Measurements from ENCODE around the gene AGBL1. TPM values are rescaled to one million over a fixed set of nuclear protein-coding genes. Genes with fewer than 3 reads are reported as not detected.
A peak's percentile ranks its signal among the peaks of the same experiment; 100 is the strongest.

Gene AGBL1
- total and polyA plus RNA-seq, 7 donors: 0.96 to 34.8 (median 6.6) TPM

GRCh38 chr15:86203462-86203861, 123.8 kb downstream of the AGBL1 start:
- DNase-seq (no peak), ATAC-seq (no peak)
- no peak for TF ChIP-seq CTCF (IDR thresholded peaks at IDR 0.05)
- Histone ChIP-seq H3K36me3 (ENCODE audit: insufficient read depth in 1 of 2, low read depth in 1 of 2) (no peaks in the 10 kb centered on the region), H3K9me3 (no peaks in the 10 kb centered on the region), H3K27ac (no peak overlapping the region), H3K4me1 (peaks cover 7% of the 10 kb centered on the region), H3K27me3 (ENCODE audit: insufficient read depth in 3 of 3, low read length in 2 of 3) (no peaks in the 10 kb centered on the region), H3K4me3 (no peak overlapping the region)
- intact Hi-C loops (cut with DNase I): no loop called here
- 74 to 88% (median 78%) methylated on average over 2 of the region's 2 CpGs for WGBS, 3 donors

GRCh38 chr15:86205096-86205495, 125.4 kb downstream of the AGBL1 start:
- H3K27ac ChIP-seq: no peak overlapping the region
- H3K36me3 ChIP-seq (ENCODE audit: insufficient read depth in 1 of 2, low read depth in 1 of 2): no peaks in the 10 kb centered on the region
- no peaks in the 10 kb centered on the region for H3K9me3 ChIP-seq
- DNase-seq (no peak), ATAC-seq (no peak)
- TF ChIP-seq CTCF (IDR thresholded peaks at IDR 0.05): no peak
- H3K27me3 ChIP-seq (ENCODE audit: insufficient read depth in 3 of 3, low read length in 2 of 3): no peaks in the 10 kb centered on the region
- intact Hi-C loops (cut with DNase I): no loop called here
- no peaks in the 10 kb centered on the region for H3K4me1 ChIP-seq
- H3K4me3 ChIP-seq: no peak overlapping the region
- WGBS, 3 donors: 83 to 89% (median 89%) methylated on average over 2 of the region's 2 CpGs

GRCh38 chr15:86213420-86213819, 133.7 kb downstream of the AGBL1 start:
- DNase-seq (no peak), ATAC-seq (no peak)
- intact Hi-C loops (cut with DNase I): no loop called here
- Histone ChIP-seq H3K4me1 (no peaks in the 10 kb centered on the region), H3K27me3 (ENCODE audit: insufficient read depth in 3 of 3, low read length in 2 of 3) (no peaks in the 10 kb centered on the region), H3K4me3 (no peak overlapping the region), H3K27ac (no peak overlapping the region), H3K9me3 (no peaks in the 10 kb centered on the region), H3K36me3 (ENCODE audit: insufficient read depth in 1 of 2, low read depth in 1 of 2) (peaks cover 0 to 3% of the 10 kb centered on the region in 2 donors)
- TF ChIP-seq CTCF (IDR thresholded peaks at IDR 0.05): no peak
- 63 to 76% (median 65%) methylated on average over 3 of the region's 3 CpGs for WGBS, 3 donors

- no peaks in the 10 kb centered on the region for H3K27me3 ChIP-seq (ENCODE audit: insufficient read depth in 3 of 3, low read length in 2 of 3)
- no peak for TF ChIP-seq CTCF (IDR thresholded peaks at IDR 0.05)
- peaks cover 0 to 8% of the 10 kb centered on the region in 2 donors for H3K36me3 ChIP-seq (ENCODE audit: insufficient read depth in 1 of 2, low read depth in 1 of 2)
- H3K9me3 ChIP-seq: no peaks in the 10 kb centered on the region
- H3K4me3 ChIP-seq: no peak overlapping the region
- DNase-seq (no peak), ATAC-seq (peak in 3 of 4 donors; percentile 42 to 63 (median 54))
- intact Hi-C loops (cut with DNase I): no loop called here
- H3K27ac ChIP-seq: no peak overlapping the region
- no peaks in the 10 kb centered on the region for H3K4me1 ChIP-seq
- 32 to 50% (median 36%) methylated on average over 2 of the region's 2 CpGs for WGBS, 3 donors
Measured at GRCh38 chr15:86213888-86214287, 134.2 kb downstream of the AGBL1 start.

GRCh38 chr15:86221119-86221518, 141.4 kb downstream of the AGBL1 start:
- no peak for ATAC-seq
- WGBS, 3 donors: 89 to 92% (median 91%) methylated on average over 3 of the region's 3 CpGs
- H3K27ac ChIP-seq: no peak overlapping the region

More at GRCh38 chr15:86221119-86221518, 141.4 kb downstream of the AGBL1 start:
- DNase-seq: no peak
- no peak overlapping the region for H3K4me3 ChIP-seq
- H3K4me1 ChIP-seq: no peaks in the 10 kb centered on the region
- H3K9me3 ChIP-seq: no peaks in the 10 kb centered on the region
- H3K36me3 ChIP-seq (ENCODE audit: insufficient read depth in 1 of 2, low read depth in 1 of 2): peaks cover 0 to 10% of the 10 kb centered on the region in 2 donors
- no peaks in the 10 kb centered on the region for H3K27me3 ChIP-seq (ENCODE audit: insufficient read depth in 3 of 3, low read length in 2 of 3)
- no peak for TF ChIP-seq CTCF (IDR thresholded peaks at IDR 0.05)
- intact Hi-C loops (cut with DNase I): no loop called here

Data from psoas muscle (tissue), 8 donors.